ENCODE results near the gene PAPSS2. TPM values are rescaled to one million over a fixed set of nuclear protein-coding genes. Genes with fewer than 3 reads are reported as not detected.
A peak's percentile ranks its signal among the peaks of the same experiment; 100 is the strongest.

PAPSS2 gene
- total RNA-seq, 1 donor from 2014 or later, result 210 TPM

DNA sequence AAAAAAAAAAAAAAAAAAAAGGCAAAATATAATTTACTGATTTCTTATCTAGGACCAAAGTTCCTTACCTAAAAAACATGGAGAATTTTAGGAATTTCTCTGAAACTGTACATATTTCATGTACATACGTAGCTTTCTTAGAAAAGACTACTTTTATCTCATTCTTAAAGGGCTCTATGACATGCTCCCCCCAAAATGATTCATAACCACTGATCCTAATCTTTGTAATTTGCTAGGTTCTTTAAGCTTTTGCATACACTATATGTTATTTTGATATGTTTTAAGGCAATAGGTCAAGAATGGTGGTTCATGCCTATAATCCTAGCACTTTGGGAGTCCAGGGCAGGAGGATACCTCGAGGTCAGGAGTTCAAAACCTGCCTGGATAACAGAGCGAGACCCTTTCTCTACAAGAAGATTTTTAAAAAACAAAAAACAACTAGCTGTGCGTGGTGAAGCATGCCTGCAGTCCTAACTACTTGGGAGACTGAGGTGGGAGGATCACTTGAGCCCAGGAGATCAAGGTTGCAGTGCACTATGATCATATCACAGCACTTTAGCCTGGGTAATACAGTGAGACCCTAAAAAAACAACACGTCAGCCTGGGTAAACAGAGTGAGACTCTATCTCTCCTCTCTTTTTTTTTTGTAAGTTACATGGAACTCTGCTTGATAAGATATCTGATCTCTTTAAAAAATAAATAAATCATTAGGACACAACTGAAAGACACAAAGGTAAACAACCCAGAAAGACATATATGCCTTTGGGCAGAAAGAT, 103.6 kb downstream of the PAPSS2 start:
- H3K9me3 ChIP-seq, result no peaks in the 10 kb centered on the region
- TF ChIP-seq, protein P1, sequence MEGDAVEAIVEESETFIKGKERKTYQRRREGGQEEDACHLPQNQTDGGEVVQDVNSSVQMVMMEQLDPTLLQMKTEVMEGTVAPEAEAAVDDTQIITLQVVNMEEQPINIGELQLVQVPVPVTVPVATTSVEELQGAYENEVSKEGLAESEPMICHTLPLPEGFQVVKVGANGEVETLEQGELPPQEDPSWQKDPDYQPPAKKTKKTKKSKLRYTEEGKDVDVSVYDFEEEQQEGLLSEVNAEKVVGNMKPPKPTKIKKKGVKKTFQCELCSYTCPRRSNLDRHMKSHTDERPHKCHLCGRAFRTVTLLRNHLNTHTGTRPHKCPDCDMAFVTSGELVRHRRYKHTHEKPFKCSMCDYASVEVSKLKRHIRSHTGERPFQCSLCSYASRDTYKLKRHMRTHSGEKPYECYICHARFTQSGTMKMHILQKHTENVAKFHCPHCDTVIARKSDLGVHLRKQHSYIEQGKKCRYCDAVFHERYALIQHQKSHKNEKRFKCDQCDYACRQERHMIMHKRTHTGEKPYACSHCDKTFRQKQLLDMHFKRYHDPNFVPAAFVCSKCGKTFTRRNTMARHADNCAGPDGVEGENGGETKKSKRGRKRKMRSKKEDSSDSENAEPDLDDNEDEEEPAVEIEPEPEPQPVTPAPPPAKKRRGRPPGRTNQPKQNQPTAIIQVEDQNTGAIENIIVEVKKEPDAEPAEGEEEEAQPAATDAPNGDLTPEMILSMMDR (IDR thresholded peaks at IDR 0.05), result no peak
- DNase-seq (no peak), ATAC-seq (no peak)
- no peak overlapping the region for H3K4me3 ChIP-seq
- H3K4me1 ChIP-seq, result no peaks in the 10 kb centered on the region
- intact Hi-C loops (cut with DNase I), result no loop called here
- no peak overlapping the region for H3K27ac ChIP-seq
- peaks cover 18% of the 10 kb centered on the region for H3K36me3 ChIP-seq
- no peaks in the 10 kb centered on the region for H3K27me3 ChIP-seq

DNA sequence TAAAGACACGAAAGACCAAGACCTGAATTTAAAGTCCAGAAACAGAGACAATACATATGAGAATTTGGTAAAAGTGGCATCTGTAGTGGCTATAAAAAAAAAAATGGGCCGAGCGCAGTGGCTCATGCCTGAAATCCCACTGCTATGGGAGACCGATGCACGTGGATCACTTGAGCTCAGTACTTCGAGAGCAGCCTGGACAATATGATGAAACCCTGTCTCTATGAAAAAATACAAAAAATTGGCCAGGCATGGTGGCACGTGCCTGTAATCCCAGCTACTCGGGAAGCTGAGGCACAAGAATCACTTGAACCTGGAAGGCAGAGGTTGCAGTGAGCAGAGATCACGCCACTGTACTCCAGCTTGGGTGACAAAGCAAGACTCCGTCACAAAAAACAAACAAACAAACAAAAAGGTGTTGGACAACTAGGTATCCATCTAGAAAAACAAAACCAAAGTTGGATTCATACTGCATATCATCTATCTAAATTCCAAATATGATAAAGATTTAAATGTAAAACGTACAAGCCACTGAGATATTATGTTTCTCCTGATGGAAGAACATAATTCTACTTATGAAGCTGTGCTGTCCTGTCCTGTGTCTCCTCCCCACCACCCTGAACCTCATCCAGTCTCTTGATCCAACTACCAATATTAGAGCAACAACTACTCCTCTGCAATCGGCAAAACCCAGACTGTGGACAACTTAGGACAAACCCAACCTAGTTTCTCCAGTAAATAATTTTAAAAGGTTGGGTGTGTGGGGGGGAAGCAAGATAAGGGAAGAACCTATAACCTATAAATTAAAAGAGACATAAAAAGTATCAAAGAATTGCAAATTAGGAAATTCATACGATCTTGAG, 104.6 kb downstream of the PAPSS2 start:
- peaks cover 27% of the 10 kb centered on the region for H3K36me3 ChIP-seq
- no peak overlapping the region for H3K4me3 ChIP-seq
- no peak for DNase-seq
- H3K27ac ChIP-seq, result no peak overlapping the region
- H3K9me3 ChIP-seq, result no peaks in the 10 kb centered on the region
- no peaks in the 10 kb centered on the region for H3K4me1 ChIP-seq
- TF ChIP-seq, protein P1 (IDR thresholded peaks at IDR 0.05), result no peak
- H3K27me3 ChIP-seq, result no peaks in the 10 kb centered on the region
- no peak for ATAC-seq
- intact Hi-C loops (cut with DNase I), result no loop called here

DNA sequence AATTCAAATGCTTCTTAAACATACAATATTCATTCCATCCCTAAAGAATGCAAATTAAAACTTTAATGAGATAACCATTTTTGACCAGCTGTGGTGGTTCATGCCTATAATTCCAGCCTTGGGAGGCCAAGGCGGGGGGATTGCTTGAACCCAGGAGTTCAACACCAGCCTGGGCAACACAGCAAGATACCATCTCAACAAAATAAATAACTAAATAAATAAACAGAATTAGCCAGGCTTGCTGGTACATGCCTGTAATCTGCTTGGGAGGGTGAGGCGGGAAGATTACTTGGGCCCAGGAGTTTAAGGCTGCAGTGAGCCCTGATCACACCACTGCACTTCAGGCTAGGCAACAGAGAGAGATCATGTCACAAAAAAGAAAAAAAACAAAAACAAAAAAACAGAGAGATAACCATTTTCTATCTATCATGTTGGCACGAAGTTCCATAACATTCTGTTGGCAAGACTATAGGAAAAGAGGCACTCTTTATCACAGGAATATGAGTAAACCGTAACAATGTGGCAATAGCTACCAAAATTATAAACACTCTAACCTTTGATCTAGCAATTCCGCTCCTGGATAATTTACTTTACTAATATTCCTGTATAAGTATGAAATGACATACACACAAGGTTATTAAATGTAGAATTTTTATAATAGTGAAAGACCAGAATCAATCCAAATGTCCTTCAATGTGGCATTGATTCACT, 106.1 kb downstream of the PAPSS2 start:
- ATAC-seq, result no peak
- intact Hi-C loops (cut with DNase I), result no loop called here

DNA sequence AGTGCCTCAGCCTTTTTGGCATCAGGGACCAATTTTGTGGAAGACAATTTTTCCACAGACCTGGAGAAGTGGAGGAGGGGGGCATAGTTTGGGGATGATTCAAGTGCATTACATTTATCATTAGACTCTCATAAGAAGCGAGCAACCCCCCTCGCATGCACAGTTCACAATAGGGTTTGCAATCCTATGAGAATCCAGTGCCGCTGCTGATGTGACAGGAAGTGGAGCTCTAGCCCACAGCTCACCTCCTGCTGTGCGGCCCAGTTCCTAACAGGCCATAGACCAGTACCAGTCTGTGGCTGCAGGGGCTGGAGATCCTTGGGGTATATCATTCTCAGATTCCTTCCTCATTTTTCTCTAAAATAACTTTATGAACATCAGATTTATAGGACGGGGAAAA, 107.6 kb downstream of the PAPSS2 start:
- H3K9me3 ChIP-seq, result no peaks in the 10 kb centered on the region
- no peaks in the 10 kb centered on the region for H3K27me3 ChIP-seq
- peaks cover 43% of the 10 kb centered on the region for H3K36me3 ChIP-seq
- DNase-seq (no peak), ATAC-seq (no peak)
- intact Hi-C loops (cut with DNase I), result no loop called here
- TF ChIP-seq, protein P1 (IDR thresholded peaks at IDR 0.05), result no peak
- no peaks in the 10 kb centered on the region for H3K4me1 ChIP-seq
- H3K4me3 ChIP-seq, result no peak overlapping the region
- no peak overlapping the region for H3K27ac ChIP-seq

More for the DNA sequence above, 106.1 kb downstream of the PAPSS2 start:
- Histone ChIP-seq H3K36me3 (peaks cover 42% of the 10 kb centered on the region), H3K4me3 (no peak overlapping the region), H3K4me1 (no peaks in the 10 kb centered on the region), H3K9me3 (no peaks in the 10 kb centered on the region), H3K27ac (no peak overlapping the region), H3K27me3 (no peaks in the 10 kb centered on the region)
- DNase-seq, result no peak
- TF ChIP-seq, protein P1 (IDR thresholded peaks at IDR 0.05), result no peak

DNA sequence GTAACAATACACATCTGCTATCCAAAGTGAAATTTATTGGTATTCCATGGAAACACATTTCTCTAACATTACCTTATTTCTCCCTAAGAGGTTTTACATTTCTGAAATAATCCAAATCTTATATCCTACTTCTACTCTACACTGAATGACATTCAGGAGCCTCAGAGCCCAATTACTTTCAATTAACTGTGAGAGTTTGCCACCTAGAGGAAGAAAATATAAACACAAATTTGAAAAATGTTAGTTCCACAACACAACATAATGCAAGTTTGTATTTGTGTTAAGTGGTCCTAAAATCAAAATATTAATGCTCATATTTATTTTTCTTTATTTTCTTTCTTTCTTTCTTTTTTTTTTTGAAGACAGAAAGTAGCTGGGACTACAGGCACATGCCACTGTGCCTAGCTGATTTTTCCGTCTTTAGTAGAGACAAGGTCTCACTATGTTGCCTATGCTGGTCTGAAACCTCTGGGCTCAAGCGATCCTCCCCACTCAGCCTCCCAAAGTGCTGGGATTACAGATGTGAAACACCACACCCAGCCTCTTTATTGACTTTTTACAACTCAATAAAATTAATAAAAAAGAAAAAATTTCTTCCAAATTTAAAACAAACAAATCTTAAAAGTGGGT, 112.3 kb downstream of the PAPSS2 start:
- Histone ChIP-seq H3K27ac (no peak overlapping the region), H3K4me3 (no peak overlapping the region), H3K36me3 (peaks cover 36% of the 10 kb centered on the region), H3K27me3 (no peaks in the 10 kb centered on the region), H3K4me1 (no peaks in the 10 kb centered on the region), H3K9me3 (no peaks in the 10 kb centered on the region)
- no peak for DNase-seq
- TF ChIP-seq, protein P1 (IDR thresholded peaks at IDR 0.05), result peak; percentile 59
- peak; percentile 58 for ATAC-seq
- intact Hi-C loops (cut with DNase I), result no loop called here

Measured in upper lobe of right lung (tissue), 1 donor.